ENCODE results near the gene NBL1.
"Not testable (repeated sequence)": the region's sequence is repeated elsewhere in the genome, so short reads cannot be mapped to it uniquely, and the experiment has no call there.

Gene NBL1

DNA sequence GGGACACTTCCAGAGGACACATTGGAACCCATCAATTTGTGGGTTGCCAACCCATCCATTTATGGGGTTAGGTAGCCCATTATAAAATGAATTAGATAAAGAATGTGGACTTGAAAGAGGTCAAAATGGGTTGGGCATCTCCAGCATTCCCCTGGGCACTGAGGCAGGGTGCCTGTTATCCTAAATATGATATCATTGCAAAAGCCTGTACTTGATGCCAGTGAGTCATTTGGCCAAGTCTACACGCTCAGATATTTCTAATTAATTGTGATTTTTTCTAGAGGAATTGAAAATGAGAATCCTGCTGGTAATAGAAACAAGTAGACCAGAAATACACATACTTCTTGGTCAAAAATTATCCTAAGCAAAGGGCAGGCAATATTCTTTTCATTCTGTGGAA lies 21.9 kb upstream of the NBL1 start:
- no peak for DNase-seq

DNA sequence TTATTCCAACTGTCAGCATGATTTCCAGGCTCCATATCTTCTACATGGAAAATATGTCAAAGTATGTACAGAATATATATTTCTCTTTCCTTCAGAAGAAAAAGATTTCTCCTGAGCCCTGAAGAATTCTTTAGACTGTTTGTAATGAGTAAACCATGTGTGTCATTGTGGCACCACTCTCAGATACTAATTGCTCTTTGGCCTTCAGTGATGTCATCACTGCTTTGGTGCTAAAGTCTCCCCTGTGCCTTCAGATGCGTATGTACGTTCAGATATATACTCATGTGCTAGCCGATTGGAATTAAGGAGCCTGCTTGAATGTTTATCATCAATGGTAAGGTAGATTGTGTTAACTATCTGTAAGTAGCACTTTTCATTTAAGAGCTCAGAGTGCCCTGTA lies 20.6 kb upstream of the NBL1 start:
- DNase-seq: no peak

GRCh38 chr1:19625291-19625937 lies 18.7 kb upstream of the NBL1 start:
- DNase-seq: no peak

DNA sequence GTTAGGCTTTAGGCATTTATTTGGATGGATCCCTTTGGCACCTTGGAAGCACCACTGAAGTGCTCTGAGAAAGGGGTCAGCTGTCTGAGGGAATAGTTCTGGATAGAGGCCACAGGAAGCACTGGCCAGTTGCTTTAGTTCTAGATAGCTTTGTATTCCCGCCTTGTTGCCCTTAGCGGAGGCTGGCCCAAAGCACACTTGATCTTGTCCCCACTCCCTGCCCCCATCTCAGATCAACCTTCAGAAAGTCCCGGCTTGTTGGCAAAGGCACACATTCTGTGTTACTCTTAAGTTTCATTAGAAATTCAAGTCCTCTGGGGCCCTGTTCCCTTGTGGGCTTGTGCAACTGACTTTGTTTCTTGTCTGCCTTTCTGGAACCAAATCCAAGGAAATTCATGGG lies 15.2 kb upstream of the NBL1 start:
- DNase-seq: no peak

DNA sequence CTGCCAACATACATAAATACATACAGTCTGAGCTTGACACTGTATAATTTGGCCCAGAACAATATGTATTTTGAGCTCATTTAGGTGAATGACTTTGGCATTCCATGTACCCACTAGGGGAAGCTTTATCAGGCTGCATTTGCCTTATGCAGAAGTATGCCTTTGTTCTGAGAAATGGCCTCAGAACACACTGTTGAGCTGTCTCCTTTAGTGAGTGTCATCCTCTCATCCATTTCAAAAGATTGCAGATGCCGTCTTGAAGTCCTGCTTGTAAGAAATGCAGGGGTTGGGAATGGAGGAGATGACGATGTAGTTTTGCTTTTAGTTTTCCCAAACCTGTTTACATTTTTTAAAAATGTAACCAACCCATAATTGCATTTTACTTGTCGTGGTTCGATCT lies 14.8 kb upstream of the NBL1 start:
- no peak for DNase-seq

DNA sequence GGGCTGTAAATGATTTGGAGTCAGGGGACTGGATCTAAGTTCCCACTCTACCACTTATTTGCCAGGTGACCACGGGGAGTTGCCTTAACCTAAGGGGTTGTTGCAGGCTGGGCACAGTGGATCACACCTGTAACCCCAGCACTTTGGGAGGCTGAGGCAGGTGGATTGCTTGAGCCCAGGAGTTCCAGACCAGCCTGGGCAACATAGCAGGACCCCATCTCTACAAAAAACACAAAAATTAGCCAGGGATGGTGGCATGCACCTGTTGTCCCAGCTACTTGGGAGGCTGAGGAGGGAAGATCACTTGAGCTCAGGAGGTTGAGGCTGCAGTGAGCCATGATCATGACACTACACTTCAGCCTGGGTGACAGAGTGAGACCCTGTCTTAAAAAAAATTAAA lies 13.9 kb upstream of the NBL1 start:
- DNase-seq: not testable (repeated sequence)

- DNase-seq: no peak
These were observed 13.3 kb upstream of the NBL1 start for GRCh38 chr1:19630720-19631395.

DNA sequence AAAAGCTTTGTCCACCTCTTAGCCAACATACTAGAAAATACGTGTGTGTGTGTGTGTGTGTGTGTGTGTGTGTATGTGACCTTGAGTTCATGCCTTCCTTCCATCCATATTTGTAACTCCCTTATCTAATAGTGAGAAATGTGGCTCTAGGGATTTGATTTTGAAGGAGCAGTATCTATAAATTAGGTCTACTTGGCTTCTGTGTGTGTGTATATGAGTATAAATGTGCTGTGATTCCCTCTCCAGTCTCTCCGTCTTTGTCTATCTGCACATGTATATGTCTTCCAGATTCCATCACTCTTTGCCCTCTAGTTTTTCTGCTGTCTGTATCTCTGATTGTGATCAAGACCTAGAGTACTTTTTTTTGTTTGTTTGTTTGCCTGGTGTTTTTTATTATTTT lies 11.9 kb upstream of the NBL1 start:
- DNase-seq: no peak

DNA sequence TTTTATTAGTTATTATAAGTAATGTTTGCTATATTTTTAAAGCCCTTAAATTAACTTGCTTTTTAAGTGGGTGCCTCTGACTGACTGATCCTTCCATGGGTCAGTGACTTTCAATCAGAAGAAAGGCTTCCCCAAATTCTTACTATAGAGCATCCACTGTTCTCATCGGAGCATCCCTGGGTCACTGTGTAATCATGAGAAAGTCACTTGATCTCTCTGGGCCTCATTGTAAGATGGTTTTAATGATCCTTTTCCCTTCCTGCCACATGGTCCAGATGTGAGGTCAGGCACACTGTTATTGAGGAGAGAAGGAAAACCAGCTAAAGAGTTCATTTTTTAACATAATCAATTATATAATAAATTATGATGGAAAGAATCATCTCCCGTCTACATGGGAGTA lies 11.0 kb upstream of the NBL1 start:
- no peak for DNase-seq

GRCh38 chr1:19635064-19635463 lies 9.0 kb upstream of the NBL1 start:
- not testable (repeated sequence) for DNase-seq

- no peak for DNase-seq
These were observed 8.5 kb upstream of the NBL1 start for GRCh38 chr1:19635646-19636045.

GRCh38 chr1:19636065-19636464 lies 8.0 kb upstream of the NBL1 start:
- DNase-seq: no peak

DNA sequence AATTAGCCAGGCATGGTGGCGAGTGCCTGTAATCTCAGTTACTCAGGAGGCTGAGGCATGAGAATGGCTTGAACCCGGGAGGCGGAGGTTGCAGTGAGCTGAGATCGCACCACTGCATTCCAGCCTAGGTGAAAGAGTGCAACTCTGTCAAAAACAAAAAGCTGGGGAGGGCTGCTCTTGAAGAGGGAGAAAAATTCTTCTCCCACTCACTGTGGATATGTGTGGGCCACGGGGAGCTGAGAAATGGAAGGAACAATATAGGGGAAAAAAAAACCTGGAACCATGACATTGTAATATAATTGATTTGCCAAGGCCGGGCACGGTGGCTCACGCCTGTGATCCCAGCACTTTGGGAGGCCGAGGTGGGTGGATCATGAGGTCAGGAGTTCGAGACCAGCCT lies 7.4 kb upstream of the NBL1 start:
- not testable (repeated sequence) for DNase-seq

- DNase-seq: no peak
These were observed 6.5 kb upstream of the NBL1 start for GRCh38 chr1:19637606-19638005.

DNA sequence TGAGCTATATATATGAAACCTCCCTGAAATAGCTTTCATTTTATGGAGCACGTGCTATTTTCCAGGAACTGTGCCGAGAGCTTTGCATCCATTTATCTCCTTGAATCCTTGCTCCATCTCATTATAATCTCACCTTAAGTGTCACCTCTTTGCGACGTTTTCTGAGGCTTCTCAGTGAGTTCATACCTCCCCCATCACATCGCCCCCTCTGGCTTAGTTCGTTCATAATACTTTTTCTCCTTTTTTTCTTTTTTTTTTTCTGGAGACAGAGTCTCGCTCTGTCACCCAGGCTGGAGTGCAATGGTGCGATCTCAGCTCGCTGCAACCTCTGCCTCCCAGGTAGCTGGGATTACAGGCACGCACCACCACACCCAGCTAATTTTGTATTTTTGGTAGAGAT lies 4.9 kb upstream of the NBL1 start:
- not testable (repeated sequence) for DNase-seq

DNA sequence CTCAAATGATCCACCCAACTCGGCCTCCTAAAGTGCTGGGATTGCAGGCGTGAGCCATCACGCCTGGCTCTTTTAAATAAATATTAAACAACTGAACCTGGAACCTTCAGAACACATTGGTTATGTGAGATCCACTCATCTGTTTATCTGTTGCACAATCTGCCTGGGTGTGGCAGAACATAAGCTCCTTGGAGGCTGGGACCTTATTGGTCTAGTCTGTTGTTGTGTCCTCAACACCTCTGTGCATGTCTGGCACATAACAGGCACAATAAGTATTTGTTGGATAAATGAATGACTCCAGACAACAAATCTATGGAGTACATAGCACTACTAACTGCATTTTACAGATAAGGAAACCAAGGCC lies 4.1 kb upstream of the NBL1 start:
- no peak for DNase-seq

- DNase-seq: no peak
These were observed 3.5 kb upstream of the NBL1 start for GRCh38 chr1:19640363-19641316.

DNA sequence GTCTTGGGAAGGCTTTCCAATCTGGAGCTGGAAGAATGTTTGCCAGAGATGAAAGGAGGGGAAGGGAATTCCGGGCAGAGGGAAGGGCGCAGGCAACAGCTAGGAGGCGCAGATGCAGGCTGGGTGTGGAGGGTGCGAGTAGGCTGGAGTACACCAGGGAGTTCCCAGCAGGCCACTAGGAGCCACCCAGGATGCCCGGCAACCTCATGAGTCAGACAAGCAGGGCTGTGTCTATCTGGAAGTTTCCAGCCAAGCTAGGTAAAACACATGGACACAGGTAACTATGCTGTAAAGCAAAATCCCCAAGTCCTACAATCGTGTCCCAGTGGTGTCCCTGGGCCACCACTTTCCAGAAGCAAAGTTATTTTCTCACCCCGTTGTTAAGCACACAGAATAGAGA lies 990 bp upstream of the NBL1 start:
- no peak for DNase-seq

- no peak for DNase-seq
These were observed 227 bp downstream of the NBL1 start for GRCh38 chr1:19644395-19644680.

GRCh38 chr1:19644681-19645410 lies 735 bp downstream of the NBL1 start:
- DNase-seq: no peak

- DNase-seq: no peak
These were observed 1.5 kb downstream of the NBL1 start for GRCh38 chr1:19645411-19646251.

Data from NCI-H2107 (cell line).